ENCODE data around the gene DGCR6L.
A peak's percentile ranks its signal among the peaks of the same experiment; 100 is the strongest.
"Not testable (repeated sequence)": the region's sequence is repeated elsewhere in the genome, so short reads cannot be mapped to it uniquely, and the experiment has no call there.

The DGCR6L gene

DNA sequence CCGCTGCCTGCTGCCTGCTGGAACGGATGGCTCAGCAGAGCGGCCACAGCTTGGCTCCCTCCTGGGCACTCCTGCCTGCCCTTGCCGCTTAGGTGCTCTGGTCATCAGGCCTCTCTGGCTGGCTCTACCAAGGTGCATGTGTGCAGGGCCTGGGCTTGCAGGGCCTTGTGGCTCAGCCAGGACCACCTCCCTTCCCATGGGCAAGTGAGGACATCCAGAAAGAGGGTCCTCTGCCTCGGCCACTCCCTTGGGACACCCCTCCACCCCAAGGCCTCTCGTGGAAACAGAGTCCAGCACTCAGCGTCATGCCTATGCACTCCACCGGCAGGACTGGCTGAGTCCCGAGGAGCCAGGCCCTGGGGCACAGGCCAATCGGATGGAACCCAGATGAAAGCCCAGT is 45.5 kb downstream of the DGCR6L start:
- DNase-seq: not testable (repeated sequence)

- DNase-seq: no peak
These were observed 46.1 kb downstream of the DGCR6L start for GRCh38 chr22:20273758-20274181.

- DNase-seq: no peak
These were observed 47.2 kb downstream of the DGCR6L start for GRCh38 chr22:20272700-20273099.

GRCh38 chr22:20272174-20272573 is 47.7 kb downstream of the DGCR6L start:
- no peak for DNase-seq

GRCh38 chr22:20271114-20271994 is 48.5 kb downstream of the DGCR6L start:
- DNase-seq: no peak

- not testable (repeated sequence) for DNase-seq
These were observed 49.4 kb downstream of the DGCR6L start for GRCh38 chr22:20270190-20271113.

DNA sequence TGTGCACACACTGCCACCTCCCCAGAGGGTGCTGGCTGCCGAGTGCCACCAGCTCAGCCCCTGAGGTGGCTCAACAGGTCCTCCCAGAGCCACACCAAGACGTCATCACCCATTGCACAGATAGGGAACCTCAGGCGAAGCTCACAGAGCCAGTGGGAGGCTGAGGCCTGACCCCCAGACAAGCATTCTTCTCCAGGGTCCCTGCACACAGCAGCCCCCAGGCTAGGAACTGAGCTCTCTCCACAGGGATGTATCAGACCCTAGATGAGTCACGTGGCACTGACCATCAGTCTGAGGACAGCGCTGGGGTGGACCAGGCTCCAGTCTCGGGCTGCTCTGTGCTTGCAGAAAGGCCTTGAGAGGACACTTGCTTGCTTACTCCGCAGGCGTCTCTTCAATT is 50.2 kb downstream of the DGCR6L start:
- DNase-seq: not testable (repeated sequence)

DNA sequence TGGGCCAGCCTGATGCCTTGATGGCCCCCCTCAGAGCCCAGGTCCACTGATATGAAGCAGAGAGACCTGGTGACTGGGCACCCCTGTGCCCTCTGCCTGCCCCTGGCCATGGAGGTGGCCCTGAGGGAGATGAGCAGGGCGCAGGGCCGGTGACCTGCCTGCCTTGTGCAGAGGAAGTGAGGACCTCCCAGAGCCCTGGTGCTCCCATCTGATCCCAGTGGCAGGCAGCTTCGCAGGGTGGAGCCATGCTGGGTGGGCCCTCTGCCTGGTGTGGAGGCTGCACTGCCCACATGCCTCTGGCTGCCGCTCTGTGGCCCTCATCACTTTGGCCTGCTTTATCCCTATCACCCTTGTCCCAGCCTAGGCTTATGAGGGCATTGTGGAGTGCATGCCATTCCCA is 50.7 kb downstream of the DGCR6L start:
- not testable (repeated sequence) for DNase-seq

DNA sequence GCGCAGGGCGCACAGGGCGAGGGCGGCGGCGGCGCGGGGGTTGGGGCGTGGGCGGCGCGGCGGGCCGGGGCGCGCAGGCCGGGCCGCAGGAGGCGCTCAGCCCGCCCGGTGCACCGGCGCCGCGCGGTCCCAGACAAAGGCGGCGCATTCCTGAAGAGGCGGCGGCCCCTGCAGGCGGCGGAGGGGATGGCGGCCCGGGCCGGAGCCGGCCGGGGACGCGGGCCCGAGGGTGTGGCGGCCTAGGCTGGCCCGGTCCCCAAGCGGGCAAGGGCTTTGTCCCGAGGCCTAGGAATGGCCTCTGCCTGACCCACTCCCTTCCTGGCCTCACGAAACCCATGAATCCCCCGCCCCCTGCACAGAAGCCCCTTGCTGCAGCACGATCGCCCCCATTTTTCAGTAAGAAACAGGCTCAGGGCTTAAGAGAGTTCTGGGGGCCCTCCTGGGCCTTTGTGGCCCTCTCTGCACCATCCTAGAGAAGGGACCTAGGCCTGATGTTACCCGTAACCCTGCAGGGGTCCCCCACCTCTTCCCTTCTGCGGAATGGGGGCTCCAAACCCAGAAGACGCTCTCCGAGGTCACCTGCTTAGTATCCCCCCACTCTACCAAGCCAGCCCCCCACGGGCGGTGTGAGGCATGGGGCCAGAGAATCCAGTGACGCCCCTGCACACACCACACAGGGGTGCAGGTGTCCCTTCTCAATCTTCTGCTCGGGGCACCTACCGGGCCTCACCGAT is 51.4 kb downstream of the DGCR6L start, which contains the start of gene RTN4R:
RTN4R (minus strand) TSS at position 40 of the 734 bp plus-strand sequence. CDS start 226 bp downstream, outside the sequence.
- peak; percentile 32 for DNase-seq

- DNase-seq: no peak
These were observed 52.2 kb downstream of the DGCR6L start for GRCh38 chr22:20267441-20268278.

GRCh38 chr22:20266667-20267440 is 53.0 kb downstream of the DGCR6L start:
- not testable (repeated sequence) for DNase-seq

- not testable (repeated sequence) for DNase-seq
These were observed 53.8 kb downstream of the DGCR6L start for GRCh38 chr22:20265772-20266666.

- no peak for DNase-seq
These were observed 55.0 kb downstream of the DGCR6L start for GRCh38 chr22:20264614-20265452.

All from stimulated activated CD4-positive, alpha-beta T cell treated with anti-CD3 and anti-CD28 coated beads, Interleukin-1b, Interleukin-23, amount 100 ng/mL, for 48 hours (primary cell).